Stimulated activated CD4-positive, alpha-beta T cell treated with anti-CD3 and anti-CD28 coated beads, Interleukin-15, amount 100 ng/mL, for 24 hours (primary cell): ENCODE results near the gene PTPRD.

ENCODE experiments used
- DNase-seq: peaks from one replicate; pipeline ENCODE4 v3.0.0-alpha.2; 2020

Gene PTPRD

DNA sequence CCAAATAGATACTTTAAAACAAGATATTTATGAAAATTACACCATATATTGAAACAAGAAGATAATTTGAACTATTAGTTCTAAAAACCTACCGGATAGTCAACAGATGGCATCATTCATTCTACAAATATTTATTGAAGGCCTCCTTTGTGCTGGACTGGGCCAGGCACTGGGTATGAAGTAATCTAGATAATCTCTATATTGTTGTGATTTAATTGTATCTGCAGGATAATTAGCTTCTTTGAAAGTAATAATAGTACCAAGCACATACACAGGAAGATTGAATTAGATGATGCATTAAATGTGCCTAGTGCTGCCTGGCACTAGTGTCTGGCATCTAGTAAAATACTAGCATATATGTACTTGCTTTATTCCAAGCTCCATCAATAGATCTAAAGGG lies 2078.0 kb downstream of the PTPRD start:
- no peak for DNase-seq

DNA sequence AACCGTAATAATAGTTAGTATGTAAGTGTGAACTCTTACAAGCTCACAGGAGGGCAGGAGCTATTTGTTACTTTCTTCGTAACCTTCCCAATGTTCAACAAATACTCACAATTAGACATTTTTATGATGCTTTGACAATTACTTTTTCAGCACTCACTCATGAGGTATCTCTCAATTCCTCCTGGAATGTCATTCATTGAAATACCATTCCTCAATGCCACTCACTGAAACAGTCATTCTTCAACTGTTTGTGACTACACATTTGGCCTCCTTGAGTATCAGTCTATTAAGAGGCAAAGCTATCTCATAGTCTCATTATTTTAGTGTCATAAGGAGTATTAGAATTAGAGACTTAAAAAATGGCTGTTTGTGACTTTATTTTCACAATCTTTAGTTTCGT lies 2079.1 kb downstream of the PTPRD start:
- DNase-seq, result no peak

DNA sequence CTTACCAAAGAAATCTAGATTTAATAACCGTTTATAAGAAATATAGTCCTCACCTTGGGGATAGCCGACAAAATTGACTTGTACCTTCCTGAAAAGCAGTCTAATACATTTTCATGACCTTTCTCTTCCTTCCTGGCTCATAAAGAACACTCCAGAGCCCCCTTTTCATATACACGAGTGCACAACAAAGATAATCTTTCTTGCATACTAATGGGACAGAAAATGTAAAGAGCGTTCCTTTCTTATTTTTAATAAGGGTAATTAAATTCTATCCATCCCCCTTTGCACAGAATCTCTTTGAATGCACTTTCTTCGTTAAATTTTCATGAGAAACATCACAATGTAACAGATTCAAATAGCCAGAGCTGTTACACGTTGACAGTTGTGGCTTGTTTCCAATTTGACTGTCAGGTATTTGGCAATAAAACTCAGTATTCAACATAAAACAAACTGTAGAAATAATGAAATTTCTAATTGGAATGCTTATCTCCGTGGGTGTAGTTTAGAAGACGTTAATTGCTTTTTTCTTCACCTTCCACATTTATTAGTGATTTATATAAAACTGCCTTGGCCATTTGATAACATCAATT lies 2080.9 kb downstream of the PTPRD start:
- DNase-seq, result no peak

DNA sequence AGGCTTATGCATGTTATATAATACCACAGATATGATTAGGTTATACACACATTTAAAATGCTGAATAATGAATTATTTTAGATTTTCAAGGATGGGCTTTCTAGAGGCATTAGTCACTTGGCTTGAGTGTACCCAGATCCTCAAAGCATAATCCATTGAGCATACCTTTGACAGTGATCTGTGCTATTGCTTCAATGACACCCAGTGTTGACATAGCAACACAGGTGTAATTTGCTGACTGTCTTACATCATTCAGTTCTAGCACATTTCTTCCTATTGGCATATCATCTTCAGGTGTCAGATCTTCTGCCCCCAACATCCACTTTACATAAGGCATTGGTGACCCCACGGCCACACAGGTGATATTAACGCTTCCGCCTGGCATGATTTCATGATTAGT lies 2091.7 kb downstream of the PTPRD start:
- no peak for DNase-seq

DNA sequence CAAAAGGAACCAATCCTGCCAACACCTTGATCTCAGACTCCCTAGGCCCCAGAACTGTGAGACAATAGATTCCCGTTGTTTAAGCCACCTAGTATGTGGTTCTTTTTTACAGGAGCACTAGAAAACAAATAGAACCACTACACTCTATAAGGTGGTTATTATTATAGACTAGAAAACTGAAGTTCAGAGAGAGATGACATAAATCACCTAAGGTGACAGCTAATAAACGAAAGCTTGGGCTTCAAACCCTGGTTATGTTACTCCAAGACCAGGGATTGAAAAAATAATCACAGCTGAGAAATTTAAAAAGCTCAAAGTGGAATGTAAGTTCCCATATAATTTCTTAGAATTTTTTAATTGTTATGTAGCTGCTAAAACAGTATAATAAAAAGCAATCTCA lies 2097.1 kb downstream of the PTPRD start:
- no peak for DNase-seq

DNA sequence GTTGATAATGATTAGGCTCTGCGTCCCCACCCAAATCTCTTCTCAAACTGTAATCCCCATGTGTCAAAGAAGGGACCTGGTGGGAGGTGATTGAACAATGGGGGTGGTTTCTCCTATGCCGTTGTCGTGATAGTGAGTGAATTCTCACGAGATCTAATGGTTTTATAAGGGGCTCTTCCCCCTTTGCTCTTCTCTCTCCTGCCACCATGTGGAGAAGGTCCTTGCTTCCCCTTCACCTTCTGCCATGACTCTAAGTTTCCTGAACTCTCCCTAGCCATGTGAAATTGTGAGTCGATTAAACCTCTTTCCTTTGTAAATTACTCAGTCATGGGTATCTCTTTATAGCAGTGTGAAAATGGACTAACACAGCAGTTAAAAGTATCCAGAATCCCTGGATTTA lies 2098.0 kb downstream of the PTPRD start:
- DNase-seq, result no peak

DNA sequence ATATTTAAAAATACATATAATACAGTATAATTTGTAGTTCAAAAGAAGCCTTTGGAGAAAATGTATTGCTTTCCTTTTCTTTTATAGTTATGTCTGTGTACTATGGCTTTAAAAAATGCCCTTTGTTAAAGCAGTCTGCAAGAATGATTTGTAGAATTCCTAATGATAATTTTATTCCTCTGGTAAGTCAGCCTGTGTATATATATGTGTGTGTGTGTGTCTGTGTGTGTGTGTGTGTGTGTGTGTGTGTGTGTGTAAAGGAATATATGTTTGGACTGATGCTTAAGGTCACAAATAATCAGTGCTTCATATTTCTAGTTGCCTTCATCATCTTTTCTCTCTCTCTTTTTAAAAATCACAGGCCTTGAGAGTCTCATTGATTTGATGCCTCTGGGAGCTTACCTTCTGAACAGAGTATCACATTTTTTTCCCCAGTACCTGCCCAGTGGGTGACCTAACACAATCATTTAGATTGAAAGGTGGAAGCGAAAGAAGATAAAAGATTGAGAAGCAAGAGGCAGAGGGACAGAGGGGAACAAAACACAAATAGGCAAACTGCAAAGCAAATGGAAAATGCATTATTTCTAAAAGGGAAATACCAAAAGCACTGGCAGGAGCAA lies 2104.0 kb downstream of the PTPRD start:
- DNase-seq, result no peak

DNA sequence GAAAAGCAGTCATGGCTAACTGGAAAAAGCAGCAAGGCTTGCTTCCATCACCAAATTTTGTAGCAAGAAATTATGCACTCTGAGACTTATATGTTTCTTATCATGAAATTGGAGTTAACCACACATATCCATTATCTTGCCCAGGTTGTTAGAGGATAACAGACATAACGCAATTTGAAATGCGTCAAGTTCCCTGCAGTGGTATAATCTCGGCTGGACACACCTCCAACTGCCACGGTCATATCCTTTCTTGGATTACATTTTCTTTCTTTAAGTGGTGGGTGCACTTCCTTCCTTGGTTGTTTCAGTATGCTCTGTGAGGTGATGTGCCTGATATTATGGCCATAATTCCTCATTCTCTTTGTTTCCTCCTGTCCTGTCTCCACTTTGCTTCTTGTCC lies 2118.2 kb downstream of the PTPRD start:
- no peak for DNase-seq

DNA sequence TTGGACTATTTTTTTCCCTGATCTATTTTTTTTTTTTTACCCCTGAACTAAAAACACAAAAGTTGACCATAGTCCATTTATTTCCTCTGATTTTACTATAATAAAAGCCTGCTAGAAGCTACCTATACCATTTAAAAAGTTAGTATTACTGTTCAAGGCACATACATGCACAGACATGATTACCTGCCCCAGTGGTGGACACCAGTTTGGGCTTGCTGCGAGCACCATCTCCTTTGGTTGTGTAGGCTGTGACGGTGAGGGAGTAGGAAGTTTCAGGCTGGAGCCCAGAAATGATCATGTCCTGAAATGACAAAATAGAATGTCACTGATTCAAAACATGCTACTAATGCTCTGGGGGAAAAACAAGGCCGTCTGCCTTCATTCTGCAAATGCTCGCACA lies 2120.1 kb downstream of the PTPRD start:
- no peak for DNase-seq

DNA sequence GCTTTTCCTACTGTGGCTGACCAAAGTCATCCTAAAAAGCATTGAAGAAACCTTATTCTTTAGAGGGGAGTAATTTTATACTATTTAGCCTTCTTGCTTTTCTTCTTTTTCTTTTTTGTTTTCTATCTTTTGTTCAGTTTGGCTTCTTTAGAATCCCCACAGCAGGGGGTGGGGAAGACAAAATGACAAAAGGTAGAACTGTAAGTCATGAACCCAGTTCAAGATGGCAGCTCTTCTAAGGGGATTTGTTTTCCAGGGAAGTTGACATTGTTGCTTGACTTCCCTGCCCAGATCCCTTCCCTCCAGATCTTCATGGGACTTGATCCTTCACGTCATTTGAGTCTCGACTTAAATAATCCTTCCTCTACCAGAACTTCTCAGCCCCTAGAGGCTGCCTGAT lies 2120.8 kb downstream of the PTPRD start:
- no peak for DNase-seq

DNA sequence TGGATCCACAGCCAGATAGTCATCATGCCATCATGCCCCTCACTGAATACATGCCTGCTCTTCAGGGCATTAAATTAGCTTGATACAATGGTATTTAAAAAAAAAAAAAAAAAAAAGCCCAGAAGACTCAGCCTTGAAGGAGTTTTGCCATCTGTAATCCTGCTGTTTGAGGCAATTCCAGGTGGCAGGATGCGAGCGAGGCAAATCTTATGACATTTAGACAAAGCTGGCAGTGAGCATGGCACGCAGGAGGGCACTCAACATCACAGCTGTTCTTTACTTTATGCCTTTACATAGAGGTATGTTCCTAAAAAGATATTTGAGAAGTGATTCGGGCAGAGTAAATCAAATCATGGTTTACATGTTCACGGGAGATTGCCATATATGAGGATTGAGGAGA lies 2121.2 kb downstream of the PTPRD start:
- no peak for DNase-seq

DNA sequence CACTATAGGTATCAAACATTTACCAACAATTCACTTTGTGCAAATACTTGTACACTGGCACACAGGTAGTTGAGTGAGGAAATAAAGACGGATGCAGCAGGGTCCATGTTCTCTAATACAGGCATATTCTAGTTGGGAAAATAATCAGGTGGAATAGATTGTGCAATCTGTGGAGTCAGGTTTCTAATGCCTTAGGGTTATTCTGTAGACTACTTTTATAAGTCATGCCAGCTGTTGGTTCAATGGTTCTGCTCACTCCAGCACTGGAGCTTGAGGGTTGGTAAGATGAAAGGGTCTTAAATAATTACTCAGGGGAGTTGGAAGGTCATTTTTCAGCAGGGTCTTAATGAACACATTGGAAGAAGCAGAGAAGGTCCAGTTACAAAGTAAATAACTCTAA lies 2123.0 kb downstream of the PTPRD start:
- no peak for DNase-seq

DNA sequence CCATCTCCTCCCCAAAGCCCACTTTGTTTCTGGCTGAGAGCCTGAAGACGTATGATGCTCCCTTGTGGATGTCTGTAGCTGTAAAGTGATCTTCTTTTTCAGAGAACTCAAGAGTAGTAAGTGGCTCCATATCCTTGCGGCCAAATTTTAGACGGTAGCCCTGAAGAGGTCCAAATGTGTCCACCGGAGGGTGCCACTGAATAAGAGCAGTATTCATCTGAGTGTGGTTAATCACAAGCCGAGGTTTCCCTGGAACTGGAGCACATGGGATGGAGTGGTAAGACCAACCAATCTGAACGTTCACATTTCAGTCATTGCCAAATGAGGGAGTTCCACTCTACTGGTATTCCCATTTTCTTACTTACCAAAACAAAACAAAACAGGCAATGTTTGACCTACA lies 2126.7 kb downstream of the PTPRD start:
- peak; percentile 4 for DNase-seq

DNA sequence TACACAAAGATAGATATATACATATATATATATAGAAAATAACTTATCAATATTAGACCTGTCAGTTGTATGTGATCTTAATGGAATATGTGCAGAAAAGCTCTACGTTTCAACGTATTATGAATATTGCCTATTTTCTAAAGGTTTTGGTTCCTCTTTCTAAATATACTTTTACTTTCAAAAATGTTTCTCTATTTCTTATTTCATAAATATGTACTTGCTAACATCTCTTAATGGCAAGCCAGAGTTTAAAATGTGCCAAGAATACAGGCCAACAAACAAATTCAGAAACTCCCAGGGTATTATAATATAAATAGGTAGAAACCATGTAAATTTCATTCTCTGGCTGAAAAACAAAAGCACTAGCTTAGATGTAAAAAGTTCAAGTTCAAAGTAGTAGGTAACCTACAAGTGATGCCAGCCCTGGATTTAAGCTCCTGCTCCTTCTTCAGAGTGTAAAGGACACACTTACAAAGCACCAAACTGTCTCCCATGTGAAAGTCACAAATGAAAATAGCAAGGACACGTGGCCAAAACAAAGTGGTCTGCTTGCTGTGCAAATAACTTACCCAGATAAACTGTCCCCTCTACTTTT lies 2128.1 kb downstream of the PTPRD start:
- no peak for DNase-seq

DNA sequence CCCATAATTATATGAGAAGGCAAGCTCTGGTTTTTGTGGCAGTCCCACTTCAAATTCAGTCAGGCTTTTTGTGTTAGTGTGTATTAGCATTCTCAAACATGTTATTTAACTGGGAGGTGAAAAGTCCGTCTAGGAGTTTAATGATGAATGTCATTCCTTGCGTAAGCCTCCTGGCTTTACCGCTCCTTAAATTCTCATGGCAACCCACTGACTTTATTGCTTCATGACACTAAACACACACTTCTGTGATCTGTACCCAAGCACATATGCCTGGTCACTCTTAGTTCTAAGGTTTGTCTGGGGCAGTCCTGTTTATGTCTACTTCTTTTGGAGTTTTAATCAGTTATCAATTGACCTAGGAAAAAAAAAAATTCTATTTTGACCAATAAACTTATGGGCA lies 2135.4 kb downstream of the PTPRD start:
- DNase-seq, result no peak

DNA sequence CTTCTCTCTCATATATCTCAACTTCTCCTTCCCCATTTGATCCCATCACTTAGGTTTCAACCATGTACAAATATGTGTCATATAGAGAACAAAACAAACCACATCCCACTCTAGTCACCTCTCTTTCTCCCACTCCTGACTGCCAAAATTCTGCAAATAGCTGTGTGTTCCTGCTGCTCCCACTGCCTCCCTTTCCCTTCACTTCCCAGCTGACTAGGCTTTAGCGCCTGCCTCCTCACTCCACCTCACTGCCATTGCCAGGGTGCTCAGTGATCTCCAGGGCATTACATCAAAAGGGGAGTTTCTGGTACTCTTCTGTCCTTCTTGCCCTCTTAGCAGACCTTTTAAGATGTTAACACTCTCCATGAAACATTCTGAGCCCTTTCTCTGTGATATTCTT lies 2137.9 kb downstream of the PTPRD start:
- no peak for DNase-seq

DNA sequence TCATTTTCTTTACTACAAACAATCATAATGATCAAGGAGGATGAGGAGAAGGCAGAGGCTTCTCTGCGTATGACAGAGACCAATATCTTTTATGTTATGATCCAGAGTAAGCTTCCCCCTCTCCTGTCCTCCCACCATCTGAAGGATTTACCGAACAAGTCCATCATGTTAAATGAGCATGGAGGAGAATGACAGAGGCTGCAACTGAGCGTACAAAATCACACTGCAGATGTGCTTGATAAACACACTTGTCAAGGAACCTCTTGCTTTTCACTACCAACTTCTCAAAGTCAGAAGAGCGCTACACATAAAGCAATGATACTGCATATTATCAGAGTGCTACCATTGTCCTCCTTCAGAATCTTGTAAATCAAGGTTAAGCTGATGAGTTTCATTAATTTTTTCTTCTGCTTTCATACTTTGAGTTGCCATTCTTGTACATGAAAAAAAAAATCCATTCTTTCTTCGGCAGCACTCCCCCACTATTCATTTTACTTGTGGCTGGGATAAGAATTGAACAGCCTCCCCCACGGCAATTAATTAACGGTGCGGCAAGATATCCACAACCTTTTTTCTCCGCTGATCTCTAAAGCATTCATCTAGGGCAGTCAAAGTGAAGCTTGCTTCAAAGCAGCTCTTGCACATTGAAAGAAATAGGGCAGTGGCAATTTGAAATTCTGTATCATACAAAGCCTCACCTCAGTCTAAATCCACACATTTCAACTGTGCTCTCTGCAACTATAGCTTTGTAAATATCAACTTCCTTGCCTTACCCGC lies 2139.4 kb downstream of the PTPRD start:
- DNase-seq, result no peak

DNA sequence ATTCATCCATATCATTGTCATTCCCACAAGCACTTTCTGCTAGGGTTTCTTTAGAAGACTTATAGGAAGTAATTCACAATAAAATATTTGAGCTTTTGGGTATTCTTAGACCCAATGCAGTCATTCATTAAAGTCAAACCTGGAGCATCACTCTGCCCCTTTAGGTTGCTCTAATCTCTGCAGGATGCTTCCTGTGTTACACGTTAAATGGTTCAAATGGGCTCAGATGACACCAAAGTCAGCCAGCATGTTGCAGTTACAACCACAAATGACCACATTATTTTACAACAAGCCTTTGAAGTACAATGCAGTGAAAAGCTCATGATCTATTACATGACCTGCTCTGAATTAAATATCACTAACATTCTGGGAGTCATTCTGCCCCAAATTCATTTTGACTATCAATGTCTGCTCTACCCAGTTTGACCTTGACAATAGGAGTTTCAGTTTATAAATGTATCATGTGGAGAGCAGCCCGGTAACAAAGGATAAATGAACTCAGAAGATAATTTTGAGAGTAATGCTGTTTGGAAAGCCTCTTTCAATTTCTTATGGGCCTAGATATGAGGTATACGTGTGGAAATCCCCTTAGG lies 2144.7 kb downstream of the PTPRD start:
- no peak for DNase-seq

DNA sequence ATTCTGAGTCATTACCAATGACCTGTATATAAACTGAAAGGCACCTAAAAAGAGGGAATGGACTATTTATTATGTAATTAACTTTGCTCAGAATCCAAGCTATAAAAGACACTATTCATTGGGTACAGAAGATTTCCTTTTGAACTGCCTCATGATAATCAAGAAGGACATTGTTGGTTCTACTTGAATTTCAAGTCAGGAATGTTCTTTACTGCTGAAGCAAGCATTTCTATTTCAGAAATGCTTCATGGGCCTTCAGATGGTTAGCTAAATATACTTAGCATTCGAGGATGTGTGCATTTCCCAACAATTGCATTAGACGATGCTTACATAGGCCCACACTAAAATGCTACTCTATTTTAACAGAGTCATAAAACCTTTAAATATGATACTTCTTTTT lies 2155.0 kb downstream of the PTPRD start:
- no peak for DNase-seq

DNA sequence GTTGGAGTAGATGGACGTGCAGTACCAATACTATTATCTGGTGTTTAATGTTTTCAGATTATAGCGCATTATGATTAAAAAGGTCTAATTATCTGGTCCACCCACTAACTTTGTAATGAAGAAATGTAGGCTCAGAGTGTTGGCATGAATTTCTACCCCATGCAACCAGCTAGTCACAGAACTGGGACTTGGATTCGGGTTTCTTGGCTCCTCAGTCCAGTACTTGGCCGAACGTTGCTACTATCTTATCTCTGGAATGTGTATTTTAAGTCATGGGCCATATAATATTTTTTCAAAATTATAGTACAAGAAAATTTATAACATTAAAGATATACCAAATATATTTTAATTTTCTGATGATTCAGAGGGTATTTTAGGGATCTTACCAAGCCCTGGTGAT lies 2155.7 kb downstream of the PTPRD start:
- no peak for DNase-seq

DNA sequence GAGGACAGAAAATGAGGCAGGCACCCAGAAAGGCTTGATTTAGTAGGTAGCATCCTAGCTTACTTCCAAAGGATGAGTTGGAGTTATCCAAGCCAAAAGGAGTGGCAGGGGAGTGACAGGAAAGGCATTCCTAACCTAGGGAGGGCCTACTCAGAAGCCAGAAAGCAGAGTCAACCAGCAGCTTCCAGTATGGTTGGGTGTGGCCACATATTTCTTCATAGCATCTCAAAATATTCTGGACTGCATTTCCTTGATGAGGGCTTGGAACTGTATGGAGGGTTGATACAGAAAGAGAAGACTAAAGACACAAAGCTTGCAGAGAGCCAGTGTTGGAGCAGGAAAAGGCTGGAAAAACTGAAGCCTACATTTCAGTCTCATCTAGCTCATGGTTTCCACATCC lies 2156.5 kb downstream of the PTPRD start:
- no peak for DNase-seq

DNA sequence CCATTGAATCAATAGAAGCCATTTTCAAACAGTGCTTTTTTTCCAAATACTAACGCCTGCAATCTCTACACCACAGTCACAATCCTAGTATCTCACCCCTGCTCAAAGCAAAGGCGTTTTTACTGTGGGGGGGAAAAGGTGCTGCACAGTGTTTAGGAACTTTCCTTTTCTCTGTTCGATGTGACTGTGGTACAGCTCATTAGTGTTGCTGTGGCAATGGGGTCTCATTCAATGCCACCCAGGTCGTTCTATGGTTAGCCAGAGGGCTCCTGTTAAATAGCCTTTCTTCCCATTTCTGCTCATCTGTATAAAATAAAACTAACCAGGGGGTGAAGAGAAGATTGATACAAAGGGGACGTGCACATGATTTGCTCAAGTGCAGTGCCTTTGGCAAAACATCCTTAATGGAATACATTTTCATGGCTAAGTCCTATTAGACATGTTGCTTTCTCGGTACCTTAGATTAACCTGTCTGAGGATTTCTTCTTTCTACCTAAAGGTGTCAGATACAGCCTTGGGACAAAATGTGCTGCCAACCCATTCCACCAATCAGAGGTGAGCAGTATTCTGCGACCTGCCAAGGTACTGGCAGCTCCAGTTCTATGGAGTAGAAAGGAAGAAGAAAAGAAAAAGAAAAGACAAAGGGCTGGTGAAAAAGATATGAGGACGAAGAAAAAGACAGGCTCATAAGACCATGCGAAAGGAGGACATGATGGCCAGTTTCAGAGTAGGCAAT lies 2161.8 kb downstream of the PTPRD start:
- DNase-seq, result no peak

DNA sequence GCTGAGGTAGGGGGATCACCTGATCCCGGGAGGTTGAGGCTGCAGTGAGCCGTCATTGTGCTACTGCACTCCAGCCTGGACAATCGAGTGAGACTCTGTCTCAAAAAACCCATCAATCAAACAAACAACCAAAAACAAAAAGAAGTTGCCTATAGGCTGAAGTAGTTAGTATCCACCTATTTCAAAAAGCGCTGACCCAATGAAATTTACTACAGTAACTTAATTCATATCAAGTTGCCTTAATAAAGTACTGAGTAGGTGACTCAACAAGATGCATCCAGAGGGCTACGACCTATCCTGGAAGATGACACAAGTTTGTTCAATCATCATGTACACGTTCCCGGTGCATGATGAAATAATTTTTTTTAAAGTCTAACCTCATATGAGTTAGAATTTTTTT lies 2164.6 kb downstream of the PTPRD start:
- no peak for DNase-seq
